H1 (cell line): ENCODE data around the gene G6PC3. TPM values are rescaled to one million over a fixed set of nuclear protein-coding genes. Genes with fewer than 3 reads are reported as not detected.
A peak's percentile ranks its signal among the peaks of the same experiment; 100 is the strongest.

Experiments used
- CTCF ChIA-PET: fragments of 300-600 bp; sonication (Branson Sonifier 250); formaldehyde crosslinking; loops from one replicate; lab custom pipeline; 2021; ENCODE audit not compliant: partially characterized antibody; lab: Charles Lee
- POLR2A ChIA-PET: fragments of 300-600 bp; sonication (Branson Sonifier 250); formaldehyde crosslinking; loops from one replicate; lab custom pipeline; 2021; ENCODE audit warnings: inconsistent platforms; ENCODE audit not compliant: partially characterized antibody; lab: Charles Lee
- DNase-seq, 2 experiments: peaks; one replicate each; pipeline versions ENCODE4 v3.0.0 to v3.0.0-alpha.2; 2010 to 2022; ENCODE audit warnings: low spot score in 2 of 2, low read depth in 1 of 2, mixed read lengths in 1 of 2
- FAIRE-seq: peaks from 2 replicates; lab custom pipeline; 2011; peaks lifted over from hg19 to GRCh38; lab: Jason Lieb, UNC
- H2AFZ ChIP-seq: 2 replicates; pipeline ENCODE4 v1.8.1; 2012; ENCODE audit warnings: low read length, inconsistent platforms
- H2AK5ac ChIP-seq: 2 replicates; pipeline ENCODE4 v1.6.1; 2013; ENCODE audit warnings: low read depth, low read length
- H2BK120ac ChIP-seq: replicated peaks from 2 replicates; pipeline ENCODE3; 2013; ENCODE audit warnings: low read depth, low read length, inconsistent platforms
- H2BK12ac ChIP-seq: 2 replicates; pipeline ENCODE4 v1.6.1; 2013; ENCODE audit warnings: low read depth, low read length
- H2BK15ac ChIP-seq: 2 replicates; pipeline ENCODE4 v1.6.1; 2013; ENCODE audit warnings: low read length
- H2BK20ac ChIP-seq: 2 replicates; pipeline ENCODE4 v1.6.1; 2013; ENCODE audit warnings: low read length
- H2BK5ac ChIP-seq: 2 replicates; pipeline ENCODE4 v1.6.1; 2013; ENCODE audit warnings: low read depth, low read length
- H3K14ac ChIP-seq: 2 replicates; pipeline ENCODE4 v1.6.1; 2013; ENCODE audit warnings: inconsistent platforms; ENCODE audit not compliant: insufficient read length
- H3K18ac ChIP-seq: 2 replicates; pipeline ENCODE4 v1.6.1; 2013; ENCODE audit warnings: low read length; ENCODE audit errors: extremely low read depth
- H3K23ac ChIP-seq: 2 replicates; pipeline ENCODE4 v1.6.1; 2013; ENCODE audit warnings: inconsistent platforms; ENCODE audit not compliant: insufficient read length
- H3K23me2 ChIP-seq: 2 replicates; pipeline ENCODE4 v1.6.1; 2013; ENCODE audit warnings: low read depth, low read length
- H3K27ac ChIP-seq: 2 replicates; pipeline ENCODE4 v1.6.1; 2011; ENCODE audit warnings: low read depth, low read length, inconsistent platforms
- H3K27me3 ChIP-seq, 4 experiments: replicated peaks in 1 of 4; 1 replicate in 1 of 4; 2 replicates in 3 of 4; pipeline versions ENCODE4 v1.6.1 to v1.8.1; 2011 to 2013; ENCODE audit warnings: low read length in 3 of 4, mild to moderate bottlenecking in 3 of 4, inconsistent platforms in 2 of 4, mixed read lengths in 2 of 4, moderate library complexity in 1 of 4; ENCODE audit not compliant: control insufficient read depth in 3 of 4, insufficient read depth in 3 of 4; ENCODE audit errors: extremely low read depth in 1 of 4
- H3K36me3 ChIP-seq, 4 experiments: 2 replicates each; pipeline versions ENCODE4 v1.6.1 to v1.8.1; 2011 to 2013; ENCODE audit warnings: mild to moderate bottlenecking in 4 of 4, low read length in 3 of 4, moderate library complexity in 2 of 4, control low read depth in 1 of 4, inconsistent platforms in 1 of 4; ENCODE audit not compliant: insufficient read depth in 4 of 4, control insufficient read depth in 2 of 4
- H3K4ac ChIP-seq: replicated peaks from 2 replicates; pipeline ENCODE3; 2013; ENCODE audit warnings: low read length, low read depth, mixed read lengths, inconsistent platforms; ENCODE audit not compliant: insufficient read length
- H3K4me1 ChIP-seq, 4 experiments: replicated peaks in 1 of 4; 1 replicate in 1 of 4; 2 replicates in 3 of 4; pipeline versions ENCODE4 v1.6.1 to v1.8.1; 2011 to 2013; ENCODE audit warnings: low read length in 3 of 4, inconsistent platforms in 2 of 4, mixed read lengths in 1 of 4; ENCODE audit not compliant: insufficient read depth in 4 of 4, control insufficient read depth in 3 of 4
- H3K4me2 ChIP-seq, 2 experiments: 2 replicates each; pipeline versions ENCODE4 v1.6.1 to v1.8.1; 2011 to 2013; ENCODE audit warnings: low read depth in 2 of 2, low read length in 2 of 2, control low read depth in 1 of 2, inconsistent platforms in 1 of 2, mild to moderate bottlenecking in 1 of 2; ENCODE audit not compliant: insufficient read depth in 1 of 2
- H3K4me3 ChIP-seq, 4 experiments: fragments of 200-600, 300-600 bp in 1 of 4; sonication (generic), shearing (Covaris generic), sonication (Bioruptor Twin) in 1 of 4; 2 replicates each; pipeline versions ENCODE4 v1.5.1 to v1.8.1; 2011 to 2016; ENCODE audit warnings: low read length in 4 of 4, low read depth in 3 of 4, control low read depth in 2 of 4, inconsistent platforms in 2 of 4, mild to moderate bottlenecking in 2 of 4, mixed read lengths in 1 of 4, moderate library complexity in 1 of 4; ENCODE audit not compliant: insufficient read depth in 2 of 4; ENCODE audit errors: extremely low read depth in 1 of 4
- H3K56ac ChIP-seq: replicated peaks from 2 replicates; pipeline ENCODE3; 2013; ENCODE audit warnings: low read depth, mild to moderate bottlenecking, mixed read lengths, low read length, inconsistent platforms; ENCODE audit not compliant: insufficient read length
- H3K79me1 ChIP-seq: 2 replicates; pipeline ENCODE4 v1.6.1; 2013; ENCODE audit warnings: low read depth, low read length, control low read depth
- H3K79me2 ChIP-seq, 2 experiments: 2 replicates each; pipeline versions ENCODE4 v1.6.1 to v1.8.1; 2012 to 2013; ENCODE audit warnings: low read length in 2 of 2, mild to moderate bottlenecking in 2 of 2, inconsistent platforms in 1 of 2; ENCODE audit not compliant: insufficient read depth in 2 of 2, control insufficient read depth in 1 of 2
- H3K9ac ChIP-seq, 4 experiments: replicated peaks in 1 of 4; 1 replicate in 1 of 4; 2 replicates in 3 of 4; pipeline versions ENCODE4 v1.6.1 to v1.8.1; 2011 to 2013; ENCODE audit warnings: low read depth in 3 of 4, low read length in 3 of 4, control low read depth in 2 of 4, mild to moderate bottlenecking in 2 of 4, moderate library complexity in 2 of 4, inconsistent platforms in 1 of 4; ENCODE audit errors: extremely low read depth in 1 of 4
- H3K9me3 ChIP-seq, 2 experiments: 2 replicates each; pipeline versions ENCODE4 v1.6.1 to v1.8.1; 2012 to 2013; ENCODE audit warnings: mild to moderate bottlenecking in 2 of 2, moderate library complexity in 2 of 2, control low read depth in 1 of 2, inconsistent platforms in 1 of 2, low read depth in 1 of 2, low read length in 1 of 2, mixed read lengths in 1 of 2; ENCODE audit not compliant: insufficient read depth in 2 of 2
- H4K20me1 ChIP-seq, 2 experiments: replicated peaks in 1 of 2; 2 replicates each; pipeline versions ENCODE3 to v1.8.1; 2011 to 2013; ENCODE audit warnings: inconsistent platforms in 2 of 2, low read length in 2 of 2, mild to moderate bottlenecking in 1 of 2; ENCODE audit not compliant: insufficient read depth in 2 of 2, control insufficient read depth in 1 of 2
- H4K5ac ChIP-seq: 2 replicates; pipeline ENCODE4 v1.6.1; 2013; ENCODE audit warnings: low read length, low read depth, mixed read lengths, inconsistent platforms; ENCODE audit not compliant: insufficient read length
- H4K8ac ChIP-seq: 2 replicates; pipeline ENCODE4 v1.8.0; 2013; ENCODE audit warnings: mild to moderate bottlenecking, moderate library complexity, low read length, inconsistent platforms; ENCODE audit not compliant: insufficient read depth; ENCODE audit errors: extremely low read depth
- H4K91ac ChIP-seq: replicated peaks from 2 replicates; pipeline ENCODE3; 2013; ENCODE audit warnings: low read length, mixed read lengths, inconsistent platforms; ENCODE audit not compliant: insufficient read length
- RXRA ChIP-seq: IDR thresholded peaks from 2 replicates; pipeline ENCODE4 v1.6.1; 2011; ENCODE audit warnings: low read depth, mild to moderate bottlenecking, low read length, moderate library complexity; ENCODE audit not compliant: insufficient read depth
- SIN3A ChIP-seq, 2 experiments: IDR thresholded peaks in 1 of 2; conservative IDR thresholded peaks in 1 of 2; 2 replicates each; pipeline ENCODE4 v1.6.1; 2011 to 2012; ENCODE audit warnings: low read length in 2 of 2, improper control_type of control experiment in 1 of 2, low read depth in 1 of 2, mild to moderate bottlenecking in 1 of 2
- TAF1 ChIP-seq: IDR thresholded peaks from 2 replicates; pipeline ENCODE4 v1.6.1; 2011; ENCODE audit warnings: mild to moderate bottlenecking, low read depth, low read length
- TBP ChIP-seq: IDR thresholded peaks from 2 replicates; pipeline ENCODE4 v1.6.1; 2011; ENCODE audit warnings: low read depth, low read length, improper control_type of control experiment
- WGBS, 2 experiments: shearing (Covaris generic) in 1 of 2; methylation state at CpG; one replicate each; pipeline versions ENCODE4 v1.1.6 to v1.1.7; 2013 to 2015; ENCODE audit warnings: low lambda C conversion rate in 2 of 2, mixed read lengths in 2 of 2, inconsistent platforms in 1 of 2, low coverage in 1 of 2, missing lambda C conversion rate in 1 of 2; ENCODE audit not compliant: insufficient replicate concordance in 2 of 2, insufficient coverage in 1 of 2, insufficient read length in 1 of 2; ENCODE audit errors: extremely low coverage in 1 of 2, missing lambda C conversion rate in 1 of 2; 5-methylcytosine and 5-hydroxymethylcytosine counted together
- polyA plus RNA-seq, 7 experiments: library from polyadenylated mRNA; depleted of rRNA in 3 of 7; stranded (reverse) in 5 of 7; unstranded in 2 of 7; fragments of >200 nt in 5 of 7; fragments of 200-250 nt in 2 of 7; gene quantifications; 1 replicate in 5 of 7; 2 replicates in 1 of 7; 4 replicates in 1 of 7; pipeline versions ENCODE4 v1.2.1 to v1.2.3, GENCODE V29; 2011 to 2013; ENCODE audit warnings: missing spikeins in 2 of 7, mixed read lengths in 2 of 7
- total RNA-seq: library from RNA; stranded (reverse); fragmentation: NEBNext Ultra II Directional; extraction: Animal tissue kit (Norgen Biotek cat#: 25700); gene quantifications from 2 replicates; pipeline ENCODE4 v1.2.1, GENCODE V29; 2021
- TF ChIP-seq, protein P1 (sequence below), 3 experiments: IDR thresholded peaks; 1 replicate in 2 of 3; 2 replicates in 1 of 3; pipeline versions ENCODE4 v1.5.1 to v1.6.1; 2011; ENCODE audit warnings: low read length in 3 of 3, mild to moderate bottlenecking in 3 of 3, inconsistent platforms in 2 of 3, low read depth in 1 of 3, moderate library complexity in 1 of 3; ENCODE audit not compliant: insufficient read depth in 1 of 3; ENCODE audit errors: control extremely low read depth in 1 of 3

The G6PC3 gene
- total and polyA plus RNA-seq, 2 of the 8 experiments (the other 6 are each of a cell fraction or from before 2014, with no cell fraction given), result 104 to 343 TPM

GRCh38 chr17:44065668-44066203, 4.8 kb upstream of the G6PC3 start:
- no peak overlapping the region for H2BK120ac ChIP-seq
- no peak for DNase-seq
- H2BK15ac ChIP-seq, result no peak overlapping the region
- H3K9ac ChIP-seq, result peak overlapping the region; percentile 87 to 94 (median 91)
- WGBS, 2 experiments, result 1% methylated on average over 9 of the region's 9 CpGs; no CpG with 5 or more reads in 1 of the 2 experiments
- peaks cover 7% of the 10 kb centered on the region for H3K23me2 ChIP-seq
- peak overlapping the region; percentile 74 for H3K56ac ChIP-seq
- peak overlapping the region; percentile 81 for H4K5ac ChIP-seq
- H3K9me3 ChIP-seq, result no peaks in the 10 kb centered on the region
- H3K4ac ChIP-seq, result peak overlapping the region; percentile 63
- ChIA-PET POLR2A (interaction anchor here (0.7 to 2.3 kb wide), 37 partner anchors 9 to 1478 kb away, joined by 3 to 23 read pairs (median 5); partner anchors contain the start of genes ASB16, NAGS and TMEM101), CTCF (interaction anchor here (1.1 to 2.2 kb wide), 5 partner anchors 18 to 52 kb away, joined by 3 to 8 read pairs (median 6); no protein-coding TSS in a partner anchor)
- H3K36me3 ChIP-seq, result peaks cover 5 to 26% (median 16%) of the 10 kb centered on the region in 4 experiments; a peak in 6 of 8 replicates
- peak overlapping the region; percentile 95 for H2BK5ac ChIP-seq
- no peak for TF ChIP-seq TBP
- TF ChIP-seq RXRA, result no peak
- no peak for TF ChIP-seq TAF1
- TF ChIP-seq SIN3A (conservative IDR thresholded peaks at IDR 0.05 in 1 of 2, IDR thresholded peaks at IDR 0.05 in 1 of 2; ENCODE audit: low read depth in 1 of 2, low read length in 2 of 2), result 0 out of 4 replicates have a peak, but pooled peaks of 1 of the 2 experiments have one; percentile 37
- TF ChIP-seq, protein P1, sequence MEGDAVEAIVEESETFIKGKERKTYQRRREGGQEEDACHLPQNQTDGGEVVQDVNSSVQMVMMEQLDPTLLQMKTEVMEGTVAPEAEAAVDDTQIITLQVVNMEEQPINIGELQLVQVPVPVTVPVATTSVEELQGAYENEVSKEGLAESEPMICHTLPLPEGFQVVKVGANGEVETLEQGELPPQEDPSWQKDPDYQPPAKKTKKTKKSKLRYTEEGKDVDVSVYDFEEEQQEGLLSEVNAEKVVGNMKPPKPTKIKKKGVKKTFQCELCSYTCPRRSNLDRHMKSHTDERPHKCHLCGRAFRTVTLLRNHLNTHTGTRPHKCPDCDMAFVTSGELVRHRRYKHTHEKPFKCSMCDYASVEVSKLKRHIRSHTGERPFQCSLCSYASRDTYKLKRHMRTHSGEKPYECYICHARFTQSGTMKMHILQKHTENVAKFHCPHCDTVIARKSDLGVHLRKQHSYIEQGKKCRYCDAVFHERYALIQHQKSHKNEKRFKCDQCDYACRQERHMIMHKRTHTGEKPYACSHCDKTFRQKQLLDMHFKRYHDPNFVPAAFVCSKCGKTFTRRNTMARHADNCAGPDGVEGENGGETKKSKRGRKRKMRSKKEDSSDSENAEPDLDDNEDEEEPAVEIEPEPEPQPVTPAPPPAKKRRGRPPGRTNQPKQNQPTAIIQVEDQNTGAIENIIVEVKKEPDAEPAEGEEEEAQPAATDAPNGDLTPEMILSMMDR (IDR thresholded peaks at IDR 0.05; ENCODE audit: control extremely low read depth in 1 of 3, insufficient read depth in 1 of 3, low read depth in 1 of 3, low read length in 3 of 3), result no peak
- peak overlapping the region; percentile 6 for H3K23ac ChIP-seq
- no peak overlapping the region for H2AFZ ChIP-seq
- H4K8ac ChIP-seq, result peak overlapping the region; percentile 97; the same call in 1 of the 2 replicates
- no peak for FAIRE-seq
- no peaks in the 10 kb centered on the region for H3K27me3 ChIP-seq
- peak overlapping the region; percentile 93 to 98 for H3K4me2 ChIP-seq
- peaks cover 0 to 2% (median under 1%) of the 10 kb centered on the region in 4 experiments; a peak in 2 of 7 replicates for H3K4me1 ChIP-seq
- H3K14ac ChIP-seq, result peak overlapping the region; percentile 98
- no peaks in the 10 kb centered on the region for H3K79me1 ChIP-seq
- no peak overlapping the region for H2BK20ac ChIP-seq
- peak overlapping the region; percentile 89 to 99 (median 97) for H3K4me3 ChIP-seq
- H3K18ac ChIP-seq, result peak overlapping the region; percentile 95
- no peak overlapping the region for H2BK12ac ChIP-seq
- peaks cover 31 to 53% of the 10 kb centered on the region in 2 experiments for H3K79me2 ChIP-seq
- H4K20me1 ChIP-seq, result peaks cover 0 to 2% of the 10 kb centered on the region in 2 experiments
- H4K91ac ChIP-seq, result no peak overlapping the region
- H3K27ac ChIP-seq, result peak overlapping the region; percentile 96
- peak overlapping the region; percentile 91; the same call in 1 of the 2 replicates for H2AK5ac ChIP-seq
